Ovary (tissue), 9 donors: Measurements from ENCODE around the gene ARNT2. TPM values are rescaled to one million over a fixed set of nuclear protein-coding genes. Genes with fewer than 3 reads are reported as not detected.
A peak's percentile ranks its signal among the peaks of the same experiment; 100 is the strongest.
"Not testable (repeated sequence)": the region's sequence is repeated elsewhere in the genome, so short reads cannot be mapped to it uniquely, and the experiment has no call there.

ENCODE experiments used
- DNase-seq, 5 donors: peaks; one replicate each; pipeline ENCODE4 v3.0.0-alpha.2; 2019 to 2020
- H3K27ac ChIP-seq, 2 donors: fragments of 200-600 bp; one replicate each; pipeline versions ENCODE4 v1.5.1 to v1.8.0; 2019 to 2022
- H3K27me3 ChIP-seq: fragments of 200-600 bp; one replicate; pipeline ENCODE4 v1.8.0; 2022
- H3K36me3 ChIP-seq: fragments of 200-600 bp; sonication (generic); one replicate; pipeline ENCODE4 v1.5.1; 2019
- H3K4me1 ChIP-seq: one replicate; pipeline ENCODE4 v1.8.1; 2013; ENCODE audit warnings: mild to moderate bottlenecking, moderate library complexity; ENCODE audit not compliant: insufficient read depth
- H3K4me3 ChIP-seq: fragments of 200-600 bp; sonication (generic); one replicate; pipeline ENCODE4 v1.5.1; 2017
- H3K9me3 ChIP-seq, 2 donors: fragments of 200-600 bp in 1 of 2; sonication (generic) in 1 of 2; one replicate each; pipeline versions ENCODE4 v1.5.1 to v1.8.1; 2013 to 2019; ENCODE audit warnings: mild to moderate bottlenecking in 1 of 2, moderate library complexity in 1 of 2
- CTCF ChIP-seq, 3 donors: fragments of 450-650 bp in 2 of 3; fragments of 200-600 bp in 1 of 3; IDR thresholded peaks; one replicate each; pipeline versions ENCODE4 v1.5.1 to v1.8.0; 2016 to 2022; ENCODE audit warnings: antibody characterized with exemption in 3 of 3, mild to moderate bottlenecking in 1 of 3
- EP300 ChIP-seq: sonication (generic); formaldehyde crosslinking; IDR thresholded peaks from one replicate; pipeline ENCODE4 v1.6.1; 2017; ENCODE audit warnings: antibody characterized with exemption
- POLR2A ChIP-seq: fragments of 450-650 bp; IDR thresholded peaks from one replicate; pipeline ENCODE4 v1.6.1; 2017; ENCODE audit warnings: antibody characterized with exemption, mild to moderate bottlenecking, moderate library complexity
- WGBS, 3 donors: extraction: QIAGEN DNeasy Blood & Tissue Kit in 1 of 3; methylation state at CpG; one replicate each; pipeline versions ENCODE4 v1.1.5 to v1.1.7; 2013 to 2017; 5-methylcytosine and 5-hydroxymethylcytosine counted together
- intact Hi-C, 4 donors: fragments of 100-400 bp; cut with DNase I; formaldehyde crosslinking; loops; one replicate each; pipeline versions ENCODE4 v1.11.0 to v1.15.1; 2022 to 2023
- polyA plus RNA-seq, 2 donors: library from polyadenylated mRNA; stranded (reverse); fragments of 200-250 nt in 1 of 2; fragments of 350-450 nt in 1 of 2; fragmentation: Illumina TruSeq in 1 of 2; extraction: RNeasy Lipid Tissue Mini Kit (QIAGEN cat#74804) in 1 of 2; gene quantifications; one replicate each; pipeline ENCODE4 v1.2.3, GENCODE V29; 2013 to 2014
- total RNA-seq, 7 donors: library from RNA; depleted of rRNA in 2 of 7; stranded (reverse); fragments of >200 nt in 2 of 7; fragmentation: NEBNext Ultra II Directional in 3 of 7; extraction: Animal tissue kit (Norgen Biotek cat#: 25700) in 3 of 7; gene quantifications; one replicate each; pipeline versions ENCODE4 v1.1.0 to v1.2.4, GENCODE V29; 2016 to 2023
- donor health status: DM: no; HTN: no; CAD: no; lungs with moderate emphysema.
- donor health status: DM: no; HTN: no; CAD: no.
- donor health status: Bipolar disorder and iron deficiency.
- donor health status: DM: yes; HTN: yes; CAD: no.
- donor health status: DM: no; HTN: no; CAD: no.
- donor health status: DM: yes; HTN: yes; CAD: no.

Gene ARNT2
- total and polyA plus RNA-seq, 9 donors, result 11.0 to 20.5 (median 16.2) TPM

GRCh38 chr15:80507638-80508316 lies 103.6 kb downstream of the ARNT2 start:
- 24 to 34% (median 25%) methylated on average over 18 of the region's 18 CpGs for WGBS, 3 donors
- H3K4me3 ChIP-seq, result no peak overlapping the region
- no peaks in the 10 kb centered on the region for H3K9me3 ChIP-seq
- H3K4me1 ChIP-seq, result peaks cover 20% of the 10 kb centered on the region
- no peak overlapping the region for H3K27ac ChIP-seq
- no peak for TF ChIP-seq CTCF (IDR thresholded peaks at IDR 0.05)
- no peak for TF ChIP-seq EP300
- TF ChIP-seq POLR2A, result no peak
- intact Hi-C loops, result no loop called here
- DNase-seq, result peak in 2 of 5 donors; percentile 42 to 46
- H3K27me3 ChIP-seq, result no peaks in the 10 kb centered on the region
- no peaks in the 10 kb centered on the region for H3K36me3 ChIP-seq

- Histone ChIP-seq H3K4me1 (peaks cover 12% of the 10 kb centered on the region), H3K36me3 (no peaks in the 10 kb centered on the region), H3K9me3 (no peaks in the 10 kb centered on the region), H3K4me3 (no peak overlapping the region), H3K27ac (no peak overlapping the region), H3K27me3 (no peaks in the 10 kb centered on the region)
- intact Hi-C loops, result no loop called here
- DNase-seq, result no peak
- WGBS, 3 donors, result 71 to 92% (median 83%) methylated on average over 4 of the region's 4 CpGs
- no peak for TF ChIP-seq EP300
- no peak for TF ChIP-seq CTCF (IDR thresholded peaks at IDR 0.05)
- TF ChIP-seq POLR2A, result no peak
These were observed 104.6 kb downstream of the ARNT2 start for GRCh38 chr15:80508783-80509182.

GRCh38 chr15:80509800-80510199 lies 105.6 kb downstream of the ARNT2 start:
- H3K9me3 ChIP-seq, result no peaks in the 10 kb centered on the region
- no peak overlapping the region for H3K4me3 ChIP-seq
- no peak for DNase-seq
- no peaks in the 10 kb centered on the region for H3K27me3 ChIP-seq
- no peaks in the 10 kb centered on the region for H3K36me3 ChIP-seq
- no peak overlapping the region for H3K27ac ChIP-seq
- intact Hi-C loops, result loop anchor here in 1 of 4 donors (5.0 kb wide), 1 partner anchor 47 kb away; no protein-coding TSS in a partner anchor
- TF ChIP-seq CTCF (IDR thresholded peaks at IDR 0.05) (no peak), POLR2A (no peak), EP300 (no peak)
- peaks cover 13% of the 10 kb centered on the region for H3K4me1 ChIP-seq
- WGBS, 3 donors, result 92 to 96% (median 94%) methylated on average over 5 of the region's 5 CpGs

GRCh38 chr15:80510985-80511384 lies 106.8 kb downstream of the ARNT2 start:
- not testable (repeated sequence) for H3K4me3 ChIP-seq, H3K9me3 ChIP-seq, H3K36me3 ChIP-seq, DNase-seq, H3K27ac ChIP-seq, H3K27me3 ChIP-seq
- intact Hi-C loops, result loop anchor here in 1 of 4 donors (5.0 kb wide), 1 partner anchor 49 kb away; no protein-coding TSS in a partner anchor
- 95 to 98% (median 96%) methylated on average over 4 of the region's 4 CpGs for WGBS, 3 donors
- peaks cover 13% of the 10 kb centered on the region for H3K4me1 ChIP-seq
